ENCODE data around the gene RCBTB2.

- TF ChIP-seq, protein P1, sequence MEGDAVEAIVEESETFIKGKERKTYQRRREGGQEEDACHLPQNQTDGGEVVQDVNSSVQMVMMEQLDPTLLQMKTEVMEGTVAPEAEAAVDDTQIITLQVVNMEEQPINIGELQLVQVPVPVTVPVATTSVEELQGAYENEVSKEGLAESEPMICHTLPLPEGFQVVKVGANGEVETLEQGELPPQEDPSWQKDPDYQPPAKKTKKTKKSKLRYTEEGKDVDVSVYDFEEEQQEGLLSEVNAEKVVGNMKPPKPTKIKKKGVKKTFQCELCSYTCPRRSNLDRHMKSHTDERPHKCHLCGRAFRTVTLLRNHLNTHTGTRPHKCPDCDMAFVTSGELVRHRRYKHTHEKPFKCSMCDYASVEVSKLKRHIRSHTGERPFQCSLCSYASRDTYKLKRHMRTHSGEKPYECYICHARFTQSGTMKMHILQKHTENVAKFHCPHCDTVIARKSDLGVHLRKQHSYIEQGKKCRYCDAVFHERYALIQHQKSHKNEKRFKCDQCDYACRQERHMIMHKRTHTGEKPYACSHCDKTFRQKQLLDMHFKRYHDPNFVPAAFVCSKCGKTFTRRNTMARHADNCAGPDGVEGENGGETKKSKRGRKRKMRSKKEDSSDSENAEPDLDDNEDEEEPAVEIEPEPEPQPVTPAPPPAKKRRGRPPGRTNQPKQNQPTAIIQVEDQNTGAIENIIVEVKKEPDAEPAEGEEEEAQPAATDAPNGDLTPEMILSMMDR (IDR thresholded peaks at IDR 0.05): no peak
- TF ChIP-seq POLR2A (IDR thresholded peaks at IDR 0.05): no peak
Observed at GRCh38 chr13:48506092-48506701, 26.7 kb downstream of the RCBTB2 start.

Measured in testis (tissue), 2 donors.